Renal pelvis (tissue), 4 donors: Measurements from ENCODE around the gene GPRIN2. TPM values are rescaled to one million over a fixed set of nuclear protein-coding genes. Genes with fewer than 3 reads are reported as not detected.
"Not testable (repeated sequence)": the region's sequence is repeated elsewhere in the genome, so short reads cannot be mapped to it uniquely, and the experiment has no call there.

ENCODE experiments used
- DNase-seq: peaks from one replicate; pipeline ENCODE4 v3.0.0-alpha.2; 2013
- polyA plus RNA-seq, 3 donors: library from polyadenylated mRNA; unstranded; fragments of 120-200 nt; gene quantifications; one replicate each; pipeline ENCODE4 v1.2.1, GENCODE V29; 2013; ENCODE audit not compliant: insufficient read length in 3 of 3

The GPRIN2 gene
- polyA plus RNA-seq, 3 donors = 3.7 to 9.0 (median 7.8) TPM

DNA sequence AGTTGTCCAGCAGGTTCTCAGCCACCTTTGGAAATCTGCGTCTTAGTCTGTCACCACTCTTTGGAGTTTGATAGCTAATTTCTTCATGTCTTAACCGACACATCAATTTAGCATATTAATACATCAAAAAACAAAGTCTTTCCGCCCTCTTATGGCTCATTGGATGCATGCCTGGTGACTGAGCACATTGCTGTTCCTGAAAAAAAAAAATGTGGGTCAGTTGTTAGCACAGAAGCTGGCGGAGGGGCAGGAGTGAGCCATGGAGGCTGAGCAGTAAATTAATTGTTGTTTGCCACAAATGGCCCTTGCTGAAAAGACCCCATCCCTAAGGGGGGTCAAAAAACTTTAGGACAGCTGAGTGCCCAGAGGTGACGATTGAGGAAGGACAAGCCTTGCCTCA, 16.9 kb upstream of the GPRIN2 start:
- not testable (repeated sequence) for DNase-seq

- DNase-seq = not testable (repeated sequence)
Observed at GRCh38 chr10:46572765-46573164, 16.3 kb upstream of the GPRIN2 start.

DNA sequence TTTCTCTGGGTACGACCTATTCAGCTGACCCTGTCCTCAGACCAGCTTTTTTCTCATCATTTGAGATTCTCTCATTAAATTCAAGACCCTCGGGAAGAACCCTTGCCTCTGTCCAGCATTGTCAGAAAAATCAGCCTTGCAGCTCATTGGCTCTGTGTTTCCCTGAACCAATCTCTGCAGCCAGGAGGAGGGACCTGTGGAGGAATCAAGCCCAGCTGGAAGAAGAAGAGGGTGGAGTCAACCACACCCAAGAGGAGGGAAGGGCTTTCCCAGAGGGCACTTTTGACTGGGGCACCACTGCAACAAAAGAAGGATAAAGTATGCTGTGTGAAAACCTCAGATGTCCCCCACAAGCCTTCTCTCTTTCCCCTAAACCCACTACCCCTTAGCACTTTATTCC, 14.2 kb upstream of the GPRIN2 start:
- not testable (repeated sequence) for DNase-seq

- DNase-seq = not testable (repeated sequence)
Observed at GRCh38 chr10:46567151-46567550, 10.7 kb upstream of the GPRIN2 start.

DNA sequence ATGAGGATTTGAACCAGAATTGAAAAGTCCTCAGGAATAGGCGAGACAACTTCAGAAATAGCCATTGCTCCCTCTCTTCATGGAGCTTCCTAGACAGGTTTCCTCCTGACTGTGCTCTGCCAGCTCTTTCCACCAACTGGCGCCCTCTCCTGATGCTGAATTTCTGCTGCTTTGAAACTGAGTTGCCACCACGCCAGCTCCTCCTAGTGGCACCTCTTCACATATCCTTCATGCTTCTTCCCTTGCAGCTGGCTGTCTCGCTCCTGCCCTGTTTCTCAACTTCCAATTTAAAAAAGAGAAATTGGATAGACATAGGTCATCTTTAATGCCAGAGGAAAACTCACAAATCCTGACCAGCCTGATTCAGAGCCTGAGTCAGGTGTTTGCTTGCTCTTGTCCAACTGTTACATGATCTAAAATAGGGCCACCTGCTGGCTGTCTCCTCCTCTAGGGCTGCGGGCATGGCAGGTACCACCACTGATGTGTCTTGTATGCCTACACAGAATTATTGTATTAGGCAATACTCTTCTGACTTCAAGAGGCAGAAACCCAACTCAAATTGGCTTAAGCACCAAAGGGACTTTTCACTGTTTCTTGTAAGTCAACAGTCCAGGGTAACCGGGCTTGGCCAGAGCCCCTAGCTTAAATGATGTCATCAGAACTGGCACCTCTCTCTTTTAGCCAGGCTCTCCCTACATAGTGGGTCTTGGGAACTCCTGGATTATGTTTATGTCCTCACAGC, 9.3 kb upstream of the GPRIN2 start:
- DNase-seq = peak; percentile 83

DNA sequence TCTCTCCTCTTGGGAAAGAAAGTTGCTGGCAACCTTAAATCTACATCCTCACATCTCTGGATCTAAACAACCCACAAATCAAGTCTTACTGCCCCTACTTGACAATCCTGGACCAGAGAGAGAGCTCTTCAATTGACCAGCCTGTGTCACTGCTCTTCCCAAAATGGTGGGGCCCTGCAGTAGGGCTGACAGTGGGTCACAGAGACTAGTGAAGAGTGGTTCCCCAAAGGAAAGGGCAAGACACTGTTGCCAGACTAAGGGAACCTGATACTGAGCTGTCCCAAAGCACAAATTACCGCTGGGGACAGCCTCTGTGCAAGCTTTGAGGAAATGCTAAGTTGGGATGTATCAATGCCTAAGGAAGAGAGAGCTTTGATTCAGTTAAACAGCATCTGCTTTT, 4.5 kb upstream of the GPRIN2 start:
- DNase-seq = no peak

GRCh38 chr10:46560381-46560780, 3.9 kb upstream of the GPRIN2 start:
- no peak for DNase-seq

- DNase-seq = no peak
Observed at GRCh38 chr10:46559231-46559671, 2.8 kb upstream of the GPRIN2 start.

DNA sequence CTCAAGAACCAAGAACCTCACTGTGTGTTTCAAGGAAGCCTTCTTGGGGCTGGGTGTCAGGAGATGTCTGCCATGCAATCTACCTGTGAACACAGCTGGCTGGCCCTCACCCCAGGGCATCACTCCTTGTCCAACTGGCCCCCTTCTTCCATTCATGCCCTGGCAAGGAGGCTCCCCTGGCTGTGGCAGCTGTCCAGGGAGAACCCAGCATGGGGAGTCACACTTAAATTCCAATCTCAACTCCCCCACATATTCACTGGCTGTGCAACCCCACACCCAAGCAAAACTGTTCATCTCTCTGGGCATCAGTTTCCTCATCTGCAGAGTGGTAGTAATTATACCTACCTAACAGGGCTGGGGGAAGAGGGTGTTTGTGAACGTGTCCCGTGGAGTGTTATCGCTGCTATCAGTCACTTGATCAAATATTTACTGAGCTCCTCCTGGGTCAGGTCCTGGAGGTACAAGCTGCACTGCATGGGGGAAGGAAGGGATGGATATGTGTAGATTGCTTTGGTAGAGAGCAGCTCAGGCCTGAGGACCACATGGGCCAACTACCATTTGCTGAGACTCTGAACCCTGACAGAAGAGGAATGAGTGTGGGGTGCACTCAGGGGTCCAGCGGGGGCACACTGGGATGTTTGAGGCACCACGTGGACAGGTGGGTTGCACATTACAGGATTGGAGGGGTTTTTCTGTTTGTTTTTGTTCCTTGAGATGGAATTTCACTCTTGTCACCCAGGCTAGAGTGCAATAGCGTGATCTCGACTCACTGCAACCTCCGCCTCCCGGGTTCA, 2.1 kb upstream of the GPRIN2 start:
- no peak for DNase-seq

GRCh38 chr10:46558122-46558391, 1.6 kb upstream of the GPRIN2 start:
- no peak for DNase-seq

DNA sequence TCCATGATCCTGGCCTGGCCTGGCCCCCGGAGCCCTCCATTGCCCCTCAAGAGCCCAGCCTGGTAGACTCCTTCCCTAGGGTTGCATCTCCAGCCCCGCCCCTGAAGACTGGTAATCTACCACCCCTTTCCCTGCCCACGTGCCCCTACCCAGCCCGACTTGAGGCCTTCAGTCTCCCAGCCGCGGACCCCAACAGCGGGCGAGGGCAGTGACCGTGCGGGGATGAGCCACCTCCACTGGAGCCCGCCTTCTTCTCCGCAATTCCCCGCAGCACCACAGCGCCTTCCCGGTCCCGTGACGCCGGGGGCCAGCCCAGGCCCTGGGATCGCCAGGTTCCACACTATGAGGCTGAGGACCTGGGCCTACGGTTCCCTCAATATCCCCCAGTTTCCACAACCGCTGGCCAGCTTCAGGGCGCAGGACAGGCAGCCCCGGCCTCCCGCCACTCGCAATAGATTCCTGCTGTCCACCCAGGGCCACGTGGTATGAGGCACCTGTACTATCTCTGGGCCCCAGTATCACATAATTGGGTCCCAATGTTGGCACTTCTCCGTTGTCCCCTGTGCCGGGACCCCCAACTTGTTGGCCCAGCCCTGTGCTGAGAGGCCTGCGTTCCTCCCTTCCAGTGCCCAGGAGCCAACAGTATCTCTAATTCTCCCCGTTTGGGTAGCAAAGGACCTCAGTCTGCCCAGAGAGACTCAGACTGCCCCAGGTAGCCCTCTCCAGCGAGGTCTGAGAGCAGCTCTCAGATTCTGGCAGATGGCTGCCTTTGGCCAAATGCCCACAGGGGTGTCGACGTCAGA, 1.1 kb upstream of the GPRIN2 start:
- no peak for DNase-seq

- DNase-seq = peak; percentile 52
Observed at GRCh38 chr10:46555713-46556514, 544 bp downstream of the GPRIN2 start.

DNA sequence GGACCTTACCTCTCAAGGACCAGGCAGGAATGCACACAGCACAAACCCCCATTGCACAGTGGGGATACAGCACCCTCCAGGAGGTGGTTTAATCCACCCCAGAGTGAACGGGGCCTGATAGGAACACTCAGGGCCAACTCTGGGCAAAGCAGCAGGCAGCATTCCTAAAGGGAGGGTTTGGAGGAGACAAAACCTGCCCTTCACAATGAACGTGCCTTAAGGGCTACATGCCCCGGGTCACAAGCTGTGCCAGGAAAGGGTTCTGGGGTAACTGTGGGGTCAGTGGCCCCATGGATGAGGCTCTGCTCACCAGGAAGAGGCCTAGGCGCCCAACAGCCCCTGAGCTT, 1.1 kb downstream of the GPRIN2 start:
- DNase-seq = no peak

GRCh38 chr10:46554166-46554781, 2.2 kb downstream of the GPRIN2 start:
- no peak for DNase-seq

- no peak for DNase-seq
Observed at GRCh38 chr10:46553238-46554049, 3.0 kb downstream of the GPRIN2 start.

GRCh38 chr10:46552526-46553237, 3.8 kb downstream of the GPRIN2 start:
- DNase-seq = no peak

DNA sequence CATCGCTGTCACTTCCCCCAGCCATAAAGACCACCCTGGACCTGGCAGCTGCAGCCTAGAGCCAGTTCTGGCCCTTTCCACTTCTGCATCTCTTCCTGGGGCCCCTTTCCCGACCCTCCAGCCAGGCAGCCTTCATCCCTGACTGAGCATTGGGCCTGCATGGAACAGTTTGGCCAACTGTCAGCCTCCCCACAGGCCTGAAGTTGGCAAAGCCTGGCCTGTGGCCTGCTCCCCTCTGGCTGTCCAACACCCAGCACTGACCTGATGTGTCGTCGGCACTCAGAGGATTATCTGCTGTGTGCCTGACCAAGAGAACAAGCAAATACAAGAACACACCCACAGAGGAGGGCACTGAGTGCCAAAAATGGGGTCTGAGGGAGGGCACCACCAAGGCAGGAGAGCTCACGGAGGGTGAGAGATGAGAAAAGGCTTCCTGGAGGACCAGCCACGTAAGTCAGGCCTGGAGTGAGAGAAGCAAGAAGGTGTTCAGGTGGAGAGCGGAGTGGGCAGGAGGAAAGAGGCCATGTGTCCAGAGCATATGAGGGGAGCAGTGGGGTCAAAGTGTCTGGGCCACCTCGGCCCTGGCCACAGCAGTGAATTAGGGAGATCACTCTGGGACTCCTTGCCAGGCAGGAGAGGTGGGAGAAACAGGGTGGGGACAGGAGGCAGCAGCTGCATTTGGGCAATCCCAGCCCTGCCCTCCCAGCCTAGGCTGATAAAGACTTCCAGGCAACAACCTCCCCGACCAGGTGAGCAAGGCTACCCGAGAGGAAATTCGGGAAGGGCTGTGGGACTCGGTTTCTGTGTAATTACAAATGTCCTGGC, 4.5 kb downstream of the GPRIN2 start:
- DNase-seq = no peak

GRCh38 chr10:46550795-46551700, 5.4 kb downstream of the GPRIN2 start:
- DNase-seq = no peak
